Astrocyte (in vitro differentiated cells and primary cell): ENCODE measurements around the gene RAB5IF. TPM values are rescaled to one million over a fixed set of nuclear protein-coding genes. Genes with fewer than 3 reads are reported as not detected.
A peak's percentile ranks its signal among the peaks of the same experiment; 100 is the strongest.

Experiments used
- DNase-seq: peaks from one replicate; pipeline ENCODE4 v3.0.0-alpha.2; 2010; ENCODE audit warnings: low read depth
- FAIRE-seq: peaks from 2 replicates; lab custom pipeline; 2011; peaks lifted over from hg19 to GRCh38; lab: Jason Lieb, UNC
- H2AFZ ChIP-seq: 2 replicates; pipeline ENCODE4 v1.6.0; 2012; ENCODE audit warnings: low read depth, low read length, inconsistent platforms
- H3K27ac ChIP-seq: 2 replicates; pipeline ENCODE4 v1.5.1; 2011; ENCODE audit warnings: low read depth, low read length, inconsistent platforms
- H3K27me3 ChIP-seq: 2 replicates; pipeline ENCODE4 v1.6.0; 2011; ENCODE audit warnings: low read length, inconsistent platforms; ENCODE audit not compliant: insufficient read depth
- H3K36me3 ChIP-seq: 2 replicates; pipeline ENCODE4 v1.5.1; 2011; ENCODE audit warnings: low read length, inconsistent platforms; ENCODE audit not compliant: insufficient read depth
- H3K4me1 ChIP-seq: 2 replicates; pipeline ENCODE4 v1.5.1; 2011; ENCODE audit warnings: low read length, inconsistent platforms; ENCODE audit not compliant: insufficient read depth
- H3K4me2 ChIP-seq: 2 replicates; pipeline ENCODE4 v1.6.0; 2012; ENCODE audit warnings: low read length, inconsistent platforms
- H3K4me3 ChIP-seq: 2 replicates; pipeline ENCODE4 v1.5.1; 2011; ENCODE audit warnings: low read depth, mild to moderate bottlenecking, low read length, inconsistent platforms; ENCODE audit not compliant: insufficient read depth
- H3K79me2 ChIP-seq: 2 replicates; pipeline ENCODE4 v1.6.0; 2012; ENCODE audit warnings: mild to moderate bottlenecking, low read length, inconsistent platforms; ENCODE audit not compliant: insufficient read depth
- H3K9ac ChIP-seq: 2 replicates; pipeline ENCODE4 v1.6.0; 2012; ENCODE audit warnings: mild to moderate bottlenecking, low read length, inconsistent platforms
- H3K9me3 ChIP-seq: 2 replicates; pipeline ENCODE4 v1.5.1; 2012; ENCODE audit warnings: low read depth, mild to moderate bottlenecking, low read length, inconsistent platforms; ENCODE audit not compliant: insufficient read depth
- H4K20me1 ChIP-seq: 2 replicates; pipeline ENCODE4 v1.6.0; 2012; ENCODE audit warnings: low read length, inconsistent platforms; ENCODE audit not compliant: insufficient read depth
- H3K27ac Mint-ChIP-seq: one replicate; pipeline ENCODE4 v1.8.0; 2021; ENCODE audit warnings: mild to moderate bottlenecking, mixed read lengths; ENCODE audit not compliant: unreplicated experiment
- H3K27me3 Mint-ChIP-seq: one replicate; pipeline ENCODE4 v1.8.0; 2021; ENCODE audit warnings: low read depth, mixed read lengths; ENCODE audit not compliant: unreplicated experiment
- H3K36me3 Mint-ChIP-seq: one replicate; pipeline ENCODE4 v1.8.0; 2021; ENCODE audit warnings: low read depth, mixed read lengths; ENCODE audit not compliant: unreplicated experiment
- H3K4me1 Mint-ChIP-seq: one replicate; pipeline ENCODE4 v1.8.0; 2021; ENCODE audit warnings: low read depth, mixed read lengths; ENCODE audit not compliant: unreplicated experiment
- H3K4me3 Mint-ChIP-seq: one replicate; pipeline ENCODE4 v1.8.0; 2021; ENCODE audit warnings: mild to moderate bottlenecking, moderate library complexity, mixed read lengths; ENCODE audit not compliant: unreplicated experiment
- H3K9me3 Mint-ChIP-seq: one replicate; pipeline ENCODE4 v1.8.0; 2021; ENCODE audit warnings: mild to moderate bottlenecking, mixed read lengths; ENCODE audit not compliant: unreplicated experiment
- EZH2 ChIP-seq: IDR thresholded peaks from 2 replicates; pipeline ENCODE4 v1.6.1; 2012; ENCODE audit warnings: mild to moderate bottlenecking, low read length, inconsistent platforms; ENCODE audit not compliant: insufficient read depth
- total RNA-seq: library from RNA; stranded (reverse); gene quantifications from 2 replicates; pipeline ENCODE4 v1.2.1, GENCODE V29; 2021
- TF ChIP-seq, protein P1 (sequence below): IDR thresholded peaks from 2 replicates; pipeline ENCODE4 v1.5.1; 2011; ENCODE audit warnings: low read depth, mild to moderate bottlenecking, inconsistent platforms, low read length, moderate library complexity; ENCODE audit not compliant: insufficient read depth

Gene RAB5IF
- total RNA-seq, 1 donor from 2014 or later, result 117 TPM

- no peak for FAIRE-seq
- H3K4me3 ChIP-seq, result peak overlapping the region; percentile 69
- no peaks in the 10 kb centered on the region for H3K27me3 Mint-ChIP-seq
- TF ChIP-seq, protein P1, sequence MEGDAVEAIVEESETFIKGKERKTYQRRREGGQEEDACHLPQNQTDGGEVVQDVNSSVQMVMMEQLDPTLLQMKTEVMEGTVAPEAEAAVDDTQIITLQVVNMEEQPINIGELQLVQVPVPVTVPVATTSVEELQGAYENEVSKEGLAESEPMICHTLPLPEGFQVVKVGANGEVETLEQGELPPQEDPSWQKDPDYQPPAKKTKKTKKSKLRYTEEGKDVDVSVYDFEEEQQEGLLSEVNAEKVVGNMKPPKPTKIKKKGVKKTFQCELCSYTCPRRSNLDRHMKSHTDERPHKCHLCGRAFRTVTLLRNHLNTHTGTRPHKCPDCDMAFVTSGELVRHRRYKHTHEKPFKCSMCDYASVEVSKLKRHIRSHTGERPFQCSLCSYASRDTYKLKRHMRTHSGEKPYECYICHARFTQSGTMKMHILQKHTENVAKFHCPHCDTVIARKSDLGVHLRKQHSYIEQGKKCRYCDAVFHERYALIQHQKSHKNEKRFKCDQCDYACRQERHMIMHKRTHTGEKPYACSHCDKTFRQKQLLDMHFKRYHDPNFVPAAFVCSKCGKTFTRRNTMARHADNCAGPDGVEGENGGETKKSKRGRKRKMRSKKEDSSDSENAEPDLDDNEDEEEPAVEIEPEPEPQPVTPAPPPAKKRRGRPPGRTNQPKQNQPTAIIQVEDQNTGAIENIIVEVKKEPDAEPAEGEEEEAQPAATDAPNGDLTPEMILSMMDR, result no peak
- no peak for TF ChIP-seq EZH2
- H3K9me3 ChIP-seq, result no peaks in the 10 kb centered on the region
- H3K4me3 Mint-ChIP-seq, result peak overlapping the region; percentile 97
- H3K36me3 Mint-ChIP-seq, result peaks cover 11% of the 10 kb centered on the region
- peak overlapping the region; percentile 91 for H3K27ac Mint-ChIP-seq
- no peaks in the 10 kb centered on the region for H3K27me3 ChIP-seq
- H3K9ac ChIP-seq, result peak overlapping the region; percentile 87
- H3K4me2 ChIP-seq, result peak overlapping the region; percentile 94
- no peaks in the 10 kb centered on the region for H3K9me3 Mint-ChIP-seq
- H3K27ac ChIP-seq, result peak overlapping the region; percentile 66
- H3K36me3 ChIP-seq, result no peaks in the 10 kb centered on the region
- H3K4me1 ChIP-seq, result peaks cover 27% of the 10 kb centered on the region
- H4K20me1 ChIP-seq, result peaks cover 43% of the 10 kb centered on the region
- peak; percentile 41 for DNase-seq
- H2AFZ ChIP-seq, result peak overlapping the region; percentile 50
- H3K79me2 ChIP-seq, result peaks cover 47% of the 10 kb centered on the region
- H3K4me1 Mint-ChIP-seq, result peaks cover 35% of the 10 kb centered on the region
These were observed 31.0 kb upstream of the RAB5IF start for GRCh38 chr20:36574366-36575135.

GRCh38 chr20:36576081-36576445 is 29.5 kb upstream of the RAB5IF start:
- Mint-ChIP-seq H3K4me1 (peaks cover 34% of the 10 kb centered on the region), H3K4me3 (peak overlapping the region; percentile 8), H3K9me3 (no peaks in the 10 kb centered on the region), H3K27ac (peak overlapping the region; percentile 44), H3K27me3 (no peaks in the 10 kb centered on the region), H3K36me3 (peaks cover 21% of the 10 kb centered on the region)
- Histone ChIP-seq H4K20me1 (peaks cover 53% of the 10 kb centered on the region), H2AFZ (no peak overlapping the region), H3K9me3 (no peaks in the 10 kb centered on the region), H3K36me3 (peaks cover 5% of the 10 kb centered on the region), H3K27me3 (no peaks in the 10 kb centered on the region), H3K27ac (no peak overlapping the region), H3K9ac (no peak overlapping the region), H3K4me3 (no peak overlapping the region), H3K4me2 (peak overlapping the region; percentile 94), H3K4me1 (peaks cover 23% of the 10 kb centered on the region), H3K79me2 (peaks cover 48% of the 10 kb centered on the region)
- FAIRE-seq (no peak), DNase-seq (no peak)
- TF ChIP-seq, protein P1, result no peak
- TF ChIP-seq EZH2, result no peak
